Measurements from ENCODE around the gene UBE2B.
"Not testable (repeated sequence)": the region's sequence is repeated elsewhere in the genome, so short reads cannot be mapped to it uniquely, and the experiment has no call there.

Gene UBE2B

GRCh38 chr5:134370871-134371833, at the start of gene UBE2B:
Gene UBE2B, plus strand, starts transcription at chr5:134371569. Its CDS starts 27 bp downstream, at chr5:134371596.
- DNase-seq (ENCODE audit: low read depth) = peak; percentile 100

GRCh38 chr5:134327327-134327726, 44.0 kb upstream of the UBE2B start:
- DNase-seq (ENCODE audit: low read depth) = no peak

- DNase-seq (ENCODE audit: low read depth) = no peak
These were observed 42.8 kb upstream of the UBE2B start for GRCh38 chr5:134328619-134329018.

- not testable (repeated sequence) for DNase-seq (ENCODE audit: low read depth)
These were observed 34.5 kb upstream of the UBE2B start for GRCh38 chr5:134336833-134337232.

- peak; percentile 17 for DNase-seq (ENCODE audit: low read depth)
These were observed 27.9 kb upstream of the UBE2B start for GRCh38 chr5:134343500-134343899.

- not testable (repeated sequence) for DNase-seq (ENCODE audit: low read depth)
These were observed 25.9 kb upstream of the UBE2B start for GRCh38 chr5:134345476-134345875.

GRCh38 chr5:134345996-134346395, 25.4 kb upstream of the UBE2B start:
- DNase-seq (ENCODE audit: low read depth) = no peak

GRCh38 chr5:134349463-134349862, 21.9 kb upstream of the UBE2B start:
- DNase-seq (ENCODE audit: low read depth) = no peak

- DNase-seq (ENCODE audit: low read depth) = no peak
These were observed 15.7 kb upstream of the UBE2B start for GRCh38 chr5:134355681-134356080.

GRCh38 chr5:134365604-134366003, 5.8 kb upstream of the UBE2B start:
- DNase-seq (ENCODE audit: low read depth) = no peak

- DNase-seq (ENCODE audit: low read depth) = no peak
These were observed 978 bp upstream of the UBE2B start for GRCh38 chr5:134370311-134370870.

GRCh38 chr5:134371834-134372340, 518 bp downstream of the UBE2B start:
- DNase-seq (ENCODE audit: low read depth) = peak; percentile 42

GRCh38 chr5:134373633-134374032, 2.3 kb downstream of the UBE2B start:
- not testable (repeated sequence) for DNase-seq (ENCODE audit: low read depth)

- no peak for DNase-seq (ENCODE audit: low read depth)
These were observed 2.9 kb downstream of the UBE2B start for GRCh38 chr5:134374232-134374631.

- DNase-seq (ENCODE audit: low read depth) = no peak
These were observed 9.0 kb downstream of the UBE2B start for GRCh38 chr5:134380346-134380745.

- not testable (repeated sequence) for DNase-seq (ENCODE audit: low read depth)
These were observed 10.8 kb downstream of the UBE2B start for GRCh38 chr5:134382204-134382603.

GRCh38 chr5:134383980-134384697, 12.8 kb downstream of the UBE2B start:
- DNase-seq (ENCODE audit: low read depth) = no peak

- DNase-seq (ENCODE audit: low read depth) = no peak
These were observed 16.1 kb downstream of the UBE2B start for GRCh38 chr5:134387443-134387842.

GRCh38 chr5:134392301-134392700, 20.9 kb downstream of the UBE2B start:
- DNase-seq (ENCODE audit: low read depth) = peak; percentile 41

GRCh38 chr5:134394932-134395331, 23.6 kb downstream of the UBE2B start:
- DNase-seq (ENCODE audit: low read depth) = peak; percentile 47

GRCh38 chr5:134396274-134396673, 24.9 kb downstream of the UBE2B start:
- DNase-seq (ENCODE audit: low read depth) = no peak

- DNase-seq (ENCODE audit: low read depth) = no peak
These were observed 25.8 kb downstream of the UBE2B start for GRCh38 chr5:134397196-134397595.
